ENCODE measurements around the gene RNF138.

DNA sequence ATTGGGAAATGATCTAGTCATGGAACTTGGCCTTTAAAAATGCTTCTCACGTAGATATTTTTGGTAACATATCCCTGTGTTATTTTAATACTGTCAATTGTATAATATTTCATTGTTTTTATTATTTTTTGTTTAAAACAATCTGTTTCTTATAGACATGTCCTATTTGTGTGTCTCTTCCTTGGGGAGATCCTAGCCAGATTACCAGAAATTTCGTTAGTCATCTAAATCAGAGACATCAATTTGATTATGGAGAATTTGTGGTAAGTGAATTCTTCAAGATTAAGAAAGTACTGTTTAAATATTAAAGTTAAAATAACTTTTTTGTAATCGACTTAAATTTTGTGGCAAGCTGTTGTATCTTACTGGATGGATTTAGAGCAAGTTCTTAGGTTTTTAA is 34.9 kb downstream of the RNF138 start:
- TF ChIP-seq, protein P1, sequence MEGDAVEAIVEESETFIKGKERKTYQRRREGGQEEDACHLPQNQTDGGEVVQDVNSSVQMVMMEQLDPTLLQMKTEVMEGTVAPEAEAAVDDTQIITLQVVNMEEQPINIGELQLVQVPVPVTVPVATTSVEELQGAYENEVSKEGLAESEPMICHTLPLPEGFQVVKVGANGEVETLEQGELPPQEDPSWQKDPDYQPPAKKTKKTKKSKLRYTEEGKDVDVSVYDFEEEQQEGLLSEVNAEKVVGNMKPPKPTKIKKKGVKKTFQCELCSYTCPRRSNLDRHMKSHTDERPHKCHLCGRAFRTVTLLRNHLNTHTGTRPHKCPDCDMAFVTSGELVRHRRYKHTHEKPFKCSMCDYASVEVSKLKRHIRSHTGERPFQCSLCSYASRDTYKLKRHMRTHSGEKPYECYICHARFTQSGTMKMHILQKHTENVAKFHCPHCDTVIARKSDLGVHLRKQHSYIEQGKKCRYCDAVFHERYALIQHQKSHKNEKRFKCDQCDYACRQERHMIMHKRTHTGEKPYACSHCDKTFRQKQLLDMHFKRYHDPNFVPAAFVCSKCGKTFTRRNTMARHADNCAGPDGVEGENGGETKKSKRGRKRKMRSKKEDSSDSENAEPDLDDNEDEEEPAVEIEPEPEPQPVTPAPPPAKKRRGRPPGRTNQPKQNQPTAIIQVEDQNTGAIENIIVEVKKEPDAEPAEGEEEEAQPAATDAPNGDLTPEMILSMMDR (conservative IDR thresholded peaks at IDR 0.05 in 1 of 2, IDR thresholded peaks at IDR 0.05 in 1 of 2; ENCODE audit: low read depth in 1 of 2, low read length in 2 of 2), result no peak
- TF ChIP-seq EZH2 (IDR thresholded peaks at IDR 0.05; ENCODE audit: low read length, missing control alignments), result no peak

Data from fibroblast of lung (primary cell).